GM18867 (cell line): Measurements from ENCODE around the gene PCSK1.
A peak's percentile ranks its signal among the peaks of the same experiment; 100 is the strongest.
"Not testable (repeated sequence)": the region's sequence is repeated elsewhere in the genome, so short reads cannot be mapped to it uniquely, and the experiment has no call there.

Source experiments
- ATAC-seq: cut with Tn5 transposase; IDR thresholded peaks from one replicate; pipeline ENCODE4 v1.9.1; 2021; ENCODE audit warnings: mild to moderate bottlenecking, moderate library complexity; ENCODE audit not compliant: unreplicated experiment

PCSK1 gene

DNA sequence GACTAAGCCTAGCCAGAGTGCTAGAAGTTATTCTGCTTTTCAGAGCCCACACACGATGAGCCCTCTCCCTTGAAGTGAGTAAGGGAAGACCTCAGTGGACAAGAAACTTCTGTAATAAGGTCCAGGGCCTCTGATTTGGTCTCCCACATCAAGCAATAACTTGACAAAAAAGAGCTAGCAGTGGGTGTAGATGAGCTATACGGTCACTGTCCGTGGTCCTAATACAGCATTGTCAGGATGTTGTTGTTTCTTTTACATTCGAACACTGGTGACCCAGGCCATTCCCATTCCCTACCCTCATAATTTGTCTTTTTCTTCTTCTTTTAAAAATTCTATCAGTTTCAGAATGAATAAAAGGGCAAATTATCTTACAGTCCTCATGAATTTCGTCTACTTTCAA, 5.2 kb downstream of the PCSK1 start:
- ATAC-seq = no peak

- no peak for ATAC-seq
These were observed 6.2 kb downstream of the PCSK1 start for GRCh38 chr5:96426831-96427230.

DNA sequence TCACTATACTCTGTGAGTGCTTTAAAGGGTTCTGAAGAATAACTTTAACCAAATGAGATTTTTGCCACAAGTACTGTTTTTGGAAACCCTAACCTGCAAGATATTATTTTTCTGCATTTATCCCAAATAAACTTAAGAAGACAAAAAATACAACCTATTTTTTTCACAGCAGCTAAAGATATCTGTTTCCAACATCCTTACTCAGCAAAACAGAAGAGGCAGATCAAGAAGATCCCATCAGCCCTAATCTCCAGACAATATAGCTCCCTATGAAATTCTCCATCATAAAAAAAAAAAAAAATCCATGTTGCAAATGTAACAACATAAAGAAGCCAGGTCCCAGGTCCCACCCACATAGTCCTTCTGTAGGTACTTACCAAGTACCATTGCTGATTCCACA, 7.6 kb downstream of the PCSK1 start:
- no peak for ATAC-seq

DNA sequence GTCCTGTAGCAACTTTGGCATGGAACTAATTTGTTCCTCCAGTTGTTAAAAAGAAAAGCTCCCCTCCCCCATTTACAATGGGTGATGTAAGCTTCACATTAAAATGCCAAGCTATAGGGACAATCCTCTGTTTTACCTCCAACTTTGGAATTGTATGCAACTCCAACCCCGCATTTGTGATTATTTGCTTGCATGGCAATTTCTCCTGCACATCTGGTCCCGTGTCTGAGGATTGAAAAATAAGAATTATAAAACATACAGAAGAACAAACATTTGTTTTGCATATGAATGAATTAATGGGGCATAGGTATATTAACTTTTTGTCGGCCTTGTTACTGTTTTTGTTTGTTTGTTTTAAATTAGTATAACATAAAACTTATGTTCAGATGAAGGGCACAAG, 17.2 kb downstream of the PCSK1 start:
- ATAC-seq = no peak

DNA sequence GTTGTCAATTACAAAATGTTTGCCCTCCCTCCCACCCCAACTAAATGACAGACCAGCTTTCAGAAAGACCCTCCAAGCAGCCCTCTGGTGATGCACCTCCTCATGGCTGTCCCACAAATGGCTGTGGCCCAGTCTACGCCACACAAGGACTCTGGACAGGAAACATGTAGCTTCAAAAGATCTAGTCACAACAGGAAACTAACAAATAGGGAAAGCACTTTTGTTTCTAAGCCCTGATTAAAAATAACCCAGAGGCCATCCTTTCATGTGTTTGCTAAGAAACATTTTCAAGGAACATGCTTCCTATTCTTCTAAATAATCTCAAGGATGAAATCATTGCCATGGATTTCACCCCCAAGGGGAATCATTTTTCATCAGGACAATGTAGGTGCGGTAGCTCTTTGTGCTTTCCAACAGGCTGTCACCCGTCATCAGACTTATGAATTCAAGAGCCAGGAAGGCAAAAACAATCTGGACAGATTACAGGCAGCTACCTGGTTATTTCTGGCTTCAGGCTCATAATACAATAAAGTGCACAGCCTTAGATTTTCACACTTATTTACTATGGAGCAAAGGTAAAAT, 20.1 kb downstream of the PCSK1 start:
- ATAC-seq = no peak

GRCh38 chr5:96410013-96410412, 23.0 kb downstream of the PCSK1 start:
- ATAC-seq = no peak

- no peak for ATAC-seq
These were observed 24.1 kb downstream of the PCSK1 start for GRCh38 chr5:96408841-96409538.

DNA sequence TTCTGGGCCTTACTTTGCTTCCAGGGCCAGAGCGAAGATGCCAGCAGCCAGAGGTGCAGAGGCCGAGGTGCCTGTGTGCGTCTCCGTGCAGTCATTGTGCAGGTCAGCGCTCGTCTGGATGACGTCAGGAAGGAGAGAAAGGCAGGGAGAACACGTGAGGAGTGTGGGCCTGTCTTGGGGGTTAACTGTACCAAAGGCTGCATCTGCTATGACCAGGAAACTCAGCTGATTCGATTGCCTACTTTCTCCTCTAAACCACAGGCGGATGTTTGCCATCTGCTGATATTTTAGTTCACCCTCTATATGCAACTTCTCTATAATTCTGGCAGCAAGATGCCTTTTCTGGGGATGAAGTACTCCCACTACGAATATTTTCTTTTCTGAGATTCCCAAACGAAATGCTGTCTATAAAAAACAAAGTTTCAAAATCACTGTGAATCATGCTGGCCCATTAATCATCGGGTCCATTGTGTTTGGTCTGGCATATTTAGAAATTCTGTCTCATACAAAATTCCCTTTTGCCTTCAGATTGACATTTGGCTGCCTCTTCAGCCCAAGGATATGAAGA, 24.8 kb downstream of the PCSK1 start:
- ATAC-seq = no peak

DNA sequence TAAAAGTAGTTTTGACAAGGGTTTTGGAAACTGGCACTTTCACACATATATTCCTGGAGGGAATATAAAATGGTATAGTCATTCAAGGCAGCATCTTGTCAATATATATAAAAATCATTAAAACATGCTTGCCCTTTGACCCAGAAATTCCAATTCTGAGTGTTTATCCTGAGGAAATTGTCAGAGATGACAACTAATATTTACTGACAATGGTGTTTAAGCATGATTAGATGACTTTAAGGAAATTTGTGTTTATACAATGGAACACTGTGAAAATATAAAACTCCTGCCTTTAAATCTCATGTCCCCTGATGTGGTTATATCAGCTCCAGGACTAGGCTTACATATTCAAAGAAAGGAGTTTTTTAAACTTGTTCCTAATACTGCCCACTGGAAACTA, 25.6 kb downstream of the PCSK1 start:
- no peak for ATAC-seq

DNA sequence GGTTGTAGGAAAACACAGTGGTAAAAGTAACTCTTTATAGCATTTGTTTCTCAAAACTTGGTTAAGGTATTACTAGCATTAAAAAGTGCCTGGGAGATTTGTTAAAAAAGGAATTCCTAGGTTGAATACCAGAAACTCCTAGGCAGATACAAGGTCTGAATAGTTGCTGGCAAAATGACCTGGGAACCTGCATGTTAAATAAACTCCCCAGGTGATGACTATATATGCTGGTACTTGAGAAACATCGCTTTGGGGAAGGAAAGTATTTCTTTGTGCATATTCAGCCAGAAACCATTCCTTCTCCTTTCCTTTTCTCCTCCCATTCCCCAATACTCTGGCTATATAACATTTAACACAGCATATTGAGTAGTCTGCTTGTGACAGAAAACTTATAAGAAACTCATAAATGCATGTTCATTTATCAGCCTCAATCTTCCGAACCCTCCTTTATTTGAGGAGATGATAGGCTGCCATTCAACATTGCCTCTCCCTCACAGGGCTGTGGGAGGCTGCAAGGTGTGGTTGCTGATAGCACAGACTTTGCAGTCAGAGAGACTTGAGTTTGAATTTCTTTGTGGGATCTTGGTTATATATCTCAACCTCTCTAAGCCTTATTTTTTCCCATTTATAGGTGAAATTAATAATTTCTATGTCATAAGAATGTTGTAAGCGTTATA, 28.7 kb downstream of the PCSK1 start:
- ATAC-seq = no peak

GRCh38 chr5:96402500-96402899, 30.5 kb downstream of the PCSK1 start:
- no peak for ATAC-seq

DNA sequence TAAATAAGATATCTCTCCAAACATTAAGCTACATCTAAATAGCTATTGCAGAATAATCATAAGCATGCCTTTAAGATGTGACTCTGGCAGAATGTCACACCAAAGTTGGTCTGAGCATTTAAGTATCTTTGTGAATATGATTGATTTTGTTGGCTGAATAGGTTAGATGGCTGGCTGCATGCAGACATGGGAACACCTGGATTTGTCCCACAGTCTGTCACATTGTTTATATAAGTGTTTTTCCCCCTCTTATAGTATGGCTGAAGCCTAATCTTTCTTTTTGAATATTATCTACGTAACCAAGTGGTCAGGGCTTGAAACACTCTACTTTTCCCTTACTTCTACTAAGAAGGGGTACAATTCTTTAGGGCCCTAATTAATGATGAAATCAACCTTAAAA, 36.2 kb downstream of the PCSK1 start:
- ATAC-seq = no peak

DNA sequence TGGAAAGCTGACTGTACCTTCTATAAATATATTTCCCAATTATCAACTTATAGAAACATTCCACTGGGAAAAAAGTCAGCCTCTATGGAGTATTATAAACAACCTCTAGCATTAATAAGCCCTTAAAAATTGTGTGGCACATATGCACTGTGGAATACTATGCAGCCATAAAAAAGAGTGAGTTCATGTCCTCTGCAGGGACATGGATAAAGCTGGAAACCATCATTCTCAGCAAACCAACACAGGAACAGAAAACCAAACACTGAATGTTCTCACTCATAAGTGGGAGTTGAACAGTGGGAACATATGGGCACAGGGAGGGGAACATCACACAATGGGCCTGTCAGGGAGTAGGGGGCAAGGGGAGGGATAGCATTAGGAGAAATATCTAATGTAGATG, 37.8 kb downstream of the PCSK1 start:
- not testable (repeated sequence) for ATAC-seq

DNA sequence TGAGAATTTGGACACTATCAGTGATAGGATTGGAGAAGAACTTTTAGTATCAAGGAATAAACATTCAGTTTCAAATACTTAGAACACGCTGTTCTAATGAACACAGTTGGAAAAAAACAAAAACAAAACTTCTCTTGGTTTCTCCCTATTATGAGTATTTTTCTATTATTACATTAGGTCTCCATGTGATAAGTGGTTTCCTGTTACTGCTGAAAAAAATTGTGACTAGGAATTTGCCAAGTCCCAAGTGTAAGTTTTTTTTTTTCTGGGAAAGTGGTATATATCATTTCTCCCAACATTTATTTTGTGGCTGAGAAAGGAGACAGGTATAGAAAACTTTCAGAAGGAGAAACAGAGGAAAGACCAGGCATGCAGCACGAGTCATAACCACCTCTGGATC, 41.1 kb downstream of the PCSK1 start:
- ATAC-seq = no peak

GRCh38 chr5:96388176-96388575, 44.9 kb downstream of the PCSK1 start:
- no peak for ATAC-seq

GRCh38 chr5:96387616-96388015, 45.4 kb downstream of the PCSK1 start:
- ATAC-seq = no peak

- no peak for ATAC-seq
These were observed 47.5 kb downstream of the PCSK1 start for GRCh38 chr5:96385538-96385937.

GRCh38 chr5:96384353-96384752, 48.7 kb downstream of the PCSK1 start:
- ATAC-seq = no peak

GRCh38 chr5:96381526-96381925, 51.5 kb downstream of the PCSK1 start:
- peak; percentile 63 for ATAC-seq

GRCh38 chr5:96379896-96380295, 53.2 kb downstream of the PCSK1 start:
- no peak for ATAC-seq

GRCh38 chr5:96377597-96377996, 55.5 kb downstream of the PCSK1 start:
- ATAC-seq = no peak

DNA sequence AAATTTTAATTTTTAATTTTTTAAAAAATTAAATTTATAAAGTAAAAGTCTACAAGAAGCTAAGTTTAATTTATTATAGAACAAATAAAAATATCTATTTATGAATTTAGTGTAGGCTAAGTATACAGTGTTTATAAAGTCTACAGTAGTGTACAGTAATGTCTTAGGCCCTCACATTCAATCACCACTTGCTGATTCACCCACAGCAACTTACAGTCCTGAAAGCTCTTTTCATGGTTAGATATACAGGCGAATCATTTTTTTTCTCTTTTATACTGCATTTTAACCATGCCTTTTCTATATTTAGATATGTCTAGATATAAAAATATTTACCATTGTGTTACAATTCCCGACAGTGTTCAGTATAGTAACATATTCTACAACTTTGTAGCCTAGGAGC, 55.9 kb downstream of the PCSK1 start:
- no peak for ATAC-seq
